ENCODE results near the gene LINGO3.

LINGO3 gene

DNA sequence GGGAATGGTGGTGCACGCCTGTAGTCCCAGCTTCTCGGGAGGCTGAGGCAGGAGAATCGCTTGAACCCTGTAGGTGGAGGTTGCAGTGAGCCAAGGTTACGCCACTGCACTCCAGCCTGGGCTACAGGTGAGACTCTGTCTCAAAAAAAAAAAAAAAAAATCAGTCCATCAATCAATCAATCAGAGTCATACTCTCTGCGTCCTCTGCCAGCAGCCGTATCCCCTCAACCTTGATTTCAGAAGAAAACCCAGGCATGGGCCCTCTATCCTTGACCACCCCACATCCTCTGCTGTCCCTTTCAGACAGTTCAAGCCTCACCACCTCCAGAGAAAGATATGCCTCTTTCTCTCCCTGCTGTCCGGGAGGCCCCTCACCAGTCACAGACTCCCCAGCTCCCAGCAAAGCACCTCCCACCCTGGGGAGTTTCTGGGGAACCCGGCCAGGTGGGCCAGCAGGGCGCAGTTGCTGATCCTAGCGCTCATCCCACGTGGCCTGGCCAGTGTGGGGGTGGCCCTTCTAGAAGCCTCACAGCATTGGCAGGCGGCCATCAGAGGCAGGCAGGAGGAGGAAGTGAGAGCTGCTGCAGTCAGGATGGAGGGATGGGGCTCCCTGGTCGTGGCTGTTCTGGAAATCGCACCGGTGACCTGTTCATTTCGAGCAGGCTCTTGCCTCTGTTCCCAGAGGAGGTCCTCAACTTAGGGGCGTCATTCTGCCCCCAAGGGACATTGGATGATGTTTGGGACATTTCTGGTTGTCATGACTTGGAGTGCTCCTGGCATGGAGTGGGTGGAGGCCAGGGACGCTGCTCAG, 41.6 kb downstream of the LINGO3 start:
- no peak for DNase-seq (ENCODE audit: low read depth in 2 of 2)

DNA sequence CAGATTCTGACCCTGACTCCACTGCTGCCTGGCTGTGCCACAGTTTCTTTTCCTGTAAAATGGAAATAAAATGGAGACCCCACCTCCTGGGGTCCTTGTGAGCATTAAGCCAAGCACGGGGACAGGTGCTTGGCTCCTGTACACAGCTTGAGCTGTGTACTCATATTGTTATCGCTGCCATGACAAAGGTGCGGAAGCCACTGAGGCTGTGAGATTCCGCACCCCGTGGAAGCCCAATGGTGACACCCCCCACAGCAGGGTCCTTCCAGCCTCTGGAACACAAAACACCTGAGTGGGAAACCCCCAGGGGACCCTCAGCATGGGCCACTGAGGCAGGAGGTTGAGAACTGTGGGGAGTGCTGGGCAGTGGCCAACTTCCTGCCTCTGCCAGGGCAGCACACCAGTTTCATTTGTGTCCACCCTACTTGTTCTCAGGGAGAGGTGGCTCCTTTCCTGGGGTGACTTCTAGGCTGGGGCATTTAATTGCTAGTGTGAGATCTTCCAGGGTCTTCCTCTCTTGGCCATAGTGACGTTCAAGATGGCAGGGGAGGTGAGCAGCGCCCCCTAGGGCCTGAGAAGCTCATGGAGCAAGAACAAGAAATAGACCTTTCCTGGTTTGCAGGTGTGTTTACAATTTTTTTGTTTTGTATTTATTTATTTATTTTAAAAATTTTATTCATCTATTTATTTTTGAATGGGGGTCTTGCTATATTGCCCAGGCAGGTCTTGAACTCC, 46.3 kb downstream of the LINGO3 start:
- DNase-seq (ENCODE audit: low read depth in 2 of 2) = no peak

DNA sequence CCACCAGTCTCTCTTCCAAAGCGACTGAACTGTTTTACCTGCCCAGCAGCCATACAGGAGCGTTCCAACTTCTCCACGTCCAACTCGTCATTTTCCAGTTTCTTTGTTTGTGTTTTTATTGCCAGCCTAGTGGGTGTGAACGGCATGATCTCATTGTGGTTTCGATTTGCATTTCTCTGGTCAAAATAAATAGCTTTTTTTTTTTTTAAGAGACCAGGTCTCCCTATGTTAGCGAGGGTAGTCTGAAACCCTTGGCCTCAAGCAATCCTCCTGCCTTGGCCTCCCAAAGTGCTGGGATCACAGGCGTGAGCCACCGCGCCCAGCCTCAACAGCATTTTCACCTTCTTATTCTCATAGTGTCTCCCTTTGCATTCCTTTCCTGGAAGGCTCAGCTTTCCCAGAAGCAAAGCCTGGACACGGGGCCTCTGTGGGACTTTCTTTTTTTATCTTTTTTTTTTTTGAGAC, 47.6 kb downstream of the LINGO3 start:
- no peak for DNase-seq (ENCODE audit: low read depth in 2 of 2)

DNA sequence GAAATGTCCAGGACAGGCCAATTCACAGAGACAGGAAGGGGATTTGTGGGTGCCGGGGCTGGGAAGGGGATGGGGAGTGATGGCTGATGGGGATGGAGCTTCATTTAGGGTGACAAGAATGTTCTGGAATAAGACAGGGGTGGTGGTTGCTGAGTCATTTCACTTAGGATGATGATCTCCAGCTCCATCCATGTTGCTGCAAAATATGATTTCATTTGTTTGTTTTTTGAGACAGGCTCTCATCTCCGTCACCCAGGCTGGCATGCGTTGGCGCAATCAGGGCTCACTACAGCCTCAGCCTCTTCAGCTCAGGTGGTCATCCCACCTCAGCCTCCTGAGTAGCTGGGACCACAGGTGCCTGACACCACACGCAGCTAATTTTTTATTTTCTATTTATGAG, 48.6 kb downstream of the LINGO3 start:
- DNase-seq (ENCODE audit: low read depth in 2 of 2) = no peak

All from stimulated activated CD8-positive, alpha-beta memory T cell treated with anti-CD3 and anti-CD28 coated beads, Interleukin-15, amount 100 ng/mL, for 4 hours (primary cell).